ENCODE results near the gene MLXIP. TPM values are rescaled to one million over a fixed set of nuclear protein-coding genes. Genes with fewer than 3 reads are reported as not detected.

Gene MLXIP
- total and polyA plus RNA-seq, 9 of the 15 experiments (the other 6 are each of a cell fraction or from before 2014, with no cell fraction given): 2.2 to 66.3 (median 18.1) TPM

- no peak for TF ChIP-seq RBM25 (IDR thresholded peaks at IDR 0.05; ENCODE audit: low read depth, low read length, severe bottlenecking)
- no peak for TF ChIP-seq CHAMP1 (IDR thresholded peaks at IDR 0.05)
- TF ChIP-seq TAF1 (IDR thresholded peaks at IDR 0.05; ENCODE audit: control insufficient read depth, extremely low read depth, insufficient read depth, low read length, severe bottlenecking): no peak
- TF ChIP-seq POLR3G (IDR thresholded peaks at IDR 0.05; ENCODE audit: extremely low read depth, insufficient read length, insufficient replicate concordance): no peak
- no peak for TF ChIP-seq SMAD3 (CRISPR knock-in tag; conservative IDR thresholded peaks at IDR 0.05)
- TF ChIP-seq GATA2 (CRISPR knock-in tag; IDR thresholded peaks at IDR 0.05): no peak
- TF ChIP-seq VEZF1 (CRISPR knock-in tag; IDR thresholded peaks at IDR 0.05): no peak
- no peak for TF ChIP-seq ZNF311 (CRISPR knock-in tag; IDR thresholded peaks at IDR 0.05)
- ChIA-PET POLR2A (no interaction called here), CTCF (ENCODE audit: low intra/inter-chr PET ratio) (no interaction called here)
- Histone ChIP-seq H3K79me2 (ENCODE audit: control insufficient read depth, insufficient read depth, low read length) (peaks cover 54% of the 10 kb centered on the region), H3K4me1 (replicated peaks in 1 of 2; ENCODE audit: control insufficient read depth in 2 of 2, insufficient read depth in 2 of 2, low read length in 2 of 2) (peaks cover 9 to 21% of the 10 kb centered on the region in 2 experiments; a peak in 4 of 5 replicates), H3K27me3 (ENCODE audit: control insufficient read depth in 2 of 2, insufficient read depth in 2 of 2, low read length in 2 of 2) (no peaks in the 10 kb centered on the region), H3K4me2 (ENCODE audit: insufficient read depth, low read length) (no peak overlapping the region), H3K9ac (ENCODE audit: insufficient read depth in 1 of 2, low read depth in 2 of 2, low read length in 2 of 2) (peak overlapping the region in 1 of 2 experiments; percentile 48; a peak in 2 of 4 replicates), H3K27ac (ENCODE audit: extremely low read depth, low read depth, low read length) (no peak overlapping the region), H4K20me1 (replicated peaks; ENCODE audit: control insufficient read depth, insufficient read depth, low read length) (peaks cover 39% of the 10 kb centered on the region), H3K36me3 (ENCODE audit: control insufficient read depth, insufficient read depth, low read length) (peaks cover 77% of the 10 kb centered on the region; the same call in 2 of the 3 replicates), H2AFZ (ENCODE audit: low read depth, low read length) (no peak overlapping the region), H3K9me1 (ENCODE audit: control insufficient read depth, insufficient read depth, low read length) (peaks cover 16% of the 10 kb centered on the region), H3K9me3 (replicated peaks; ENCODE audit: control insufficient read depth, insufficient read depth, low read depth, low read length) (no peaks in the 10 kb centered on the region), H3K4me3 (no peak overlapping the region)
- ATAC-seq: no peak
- BruUV-seq (replicated peaks): no TSS peak
- FAIRE-seq: no peak
- intact Hi-C loops (cut with micrococcal nuclease): no loop called here
- 87% methylated on average over 14 of the region's 15 CpGs for WGBS (ENCODE audit: insufficient coverage, low coverage, missing lambda C conversion rate)
- no peak for DNase-seq (ENCODE audit: extremely low read depth in 1 of 4, low spot score in 3 of 4)
- in situ Hi-C loops (cut with MboI): no loop called here
These were observed 48.4 kb downstream of the MLXIP start for GRCh38 chr12:122126713-122127597.

Data from K562 (cell line).